Lower lobe of right lung (tissue), 2 donors: Measurements from ENCODE around the gene BAAT. TPM values are rescaled to one million over a fixed set of nuclear protein-coding genes. Genes with fewer than 3 reads are reported as not detected.
"Not testable (repeated sequence)": the region's sequence is repeated elsewhere in the genome, so short reads cannot be mapped to it uniquely, and the experiment has no call there.

Source experiments
- ATAC-seq, 2 donors: fragments of 200-7000 bp; cut with Tn5 transposase; one replicate each; pipeline ENCODE4 v1.9.1; 2020 to 2022; ENCODE audit warnings: mild to moderate bottlenecking in 2 of 2, moderate library complexity in 2 of 2
- DNase-seq: peaks from one replicate; pipeline ENCODE4 v3.0.0-alpha.2; 2020
- H3K27ac ChIP-seq: fragments of 200-600 bp; one replicate; pipeline ENCODE4 v1.8.0; 2022
- H3K27me3 ChIP-seq: fragments of 200-600 bp; one replicate; pipeline ENCODE4 v1.8.0; 2022; ENCODE audit warnings: low read depth
- H3K36me3 ChIP-seq: fragments of 200-600 bp; one replicate; pipeline ENCODE4 v1.8.0; 2022; ENCODE audit warnings: mild to moderate bottlenecking
- H3K4me1 ChIP-seq: fragments of 200-600 bp; one replicate; pipeline ENCODE4 v1.8.0; 2022
- H3K4me3 ChIP-seq: fragments of 200-600 bp; one replicate; pipeline ENCODE4 v1.8.0; 2022; ENCODE audit warnings: mild to moderate bottlenecking
- H3K9me3 ChIP-seq: fragments of 200-600 bp; one replicate; pipeline ENCODE4 v1.8.0; 2022
- CTCF ChIP-seq: fragments of 200-600 bp; IDR thresholded peaks from one replicate; pipeline ENCODE4 v1.8.0; 2022; ENCODE audit warnings: antibody characterized with exemption, mild to moderate bottlenecking
- intact Hi-C: fragments of 100-400 bp; cut with DNase I; formaldehyde crosslinking; loops from one replicate; pipeline ENCODE4 v1.11.0; 2022
- total RNA-seq: library from RNA; stranded (reverse); fragmentation: NEBNext Ultra II Directional; extraction: Animal tissue kit (Norgen Biotek cat#: 25700); gene quantifications from one replicate; pipeline ENCODE4 v1.2.1, GENCODE V29; 2021
- donor health status: DM: no; HTN: yes; CAD: no; lungs with severe emphysema.

Gene BAAT
- total RNA-seq, 1 donor from 2014 or later = not detected

GRCh38 chr9:101332362-101332761 is 52.4 kb downstream of the BAAT start:
- Histone ChIP-seq H3K36me3 (no peaks in the 10 kb centered on the region), H3K27me3 (no peaks in the 10 kb centered on the region), H3K4me1 (no peaks in the 10 kb centered on the region), H3K4me3 (no peak overlapping the region), H3K9me3 (no peaks in the 10 kb centered on the region), H3K27ac (no peak overlapping the region)
- no peak for TF ChIP-seq CTCF
- intact Hi-C loops = no loop called here
- DNase-seq (no peak), ATAC-seq (no peak)

GRCh38 chr9:101327422-101327909 is 57.3 kb downstream of the BAAT start:
- DNase-seq, intact Hi-C loops: not testable (repeated sequence)

GRCh38 chr9:101326501-101326900 is 58.3 kb downstream of the BAAT start:
- DNase-seq = no peak
- Histone ChIP-seq H3K4me1 (no peaks in the 10 kb centered on the region), H3K27me3 (no peaks in the 10 kb centered on the region), H3K27ac (peak overlapping the region; percentile 46), H3K9me3 (no peaks in the 10 kb centered on the region), H3K4me3 (no peak overlapping the region), H3K36me3 (no peaks in the 10 kb centered on the region)
- no peak for TF ChIP-seq CTCF
- intact Hi-C loops = no loop called here
- ATAC-seq = peak in 1 of 2 donors; percentile 55

More at GRCh38 chr9:101327422-101327909, 57.3 kb downstream of the BAAT start:
- not testable (repeated sequence) for H3K27me3 ChIP-seq, H3K4me1 ChIP-seq, H3K4me3 ChIP-seq, H3K27ac ChIP-seq, H3K9me3 ChIP-seq, ATAC-seq, H3K36me3 ChIP-seq

GRCh38 chr9:101326035-101326434 is 58.8 kb downstream of the BAAT start:
- DNase-seq (no peak), ATAC-seq (peak in 1 of 2 donors; percentile 18)
- no peak overlapping the region for H3K4me3 ChIP-seq
- no peaks in the 10 kb centered on the region for H3K9me3 ChIP-seq
- peak overlapping the region; percentile 46 for H3K27ac ChIP-seq
- intact Hi-C loops = no loop called here
- no peak for TF ChIP-seq CTCF
- no peaks in the 10 kb centered on the region for H3K27me3 ChIP-seq
- no peaks in the 10 kb centered on the region for H3K36me3 ChIP-seq
- no peaks in the 10 kb centered on the region for H3K4me1 ChIP-seq

- no peaks in the 10 kb centered on the region for H3K36me3 ChIP-seq
- no peak for TF ChIP-seq CTCF
- DNase-seq = no peak
- H3K4me1 ChIP-seq = no peaks in the 10 kb centered on the region
- intact Hi-C loops = no loop called here
- H3K4me3 ChIP-seq = no peak overlapping the region
- no peaks in the 10 kb centered on the region for H3K9me3 ChIP-seq
- ATAC-seq = peak; percentile 80 to 93
- H3K27ac ChIP-seq = peak overlapping the region; percentile 44
- H3K27me3 ChIP-seq = no peaks in the 10 kb centered on the region
Measured at GRCh38 chr9:101325053-101325452, 59.8 kb downstream of the BAAT start.

GRCh38 chr9:101324245-101324804 is 60.5 kb downstream of the BAAT start:
- intact Hi-C loops = no loop called here
- Histone ChIP-seq H3K27me3 (no peaks in the 10 kb centered on the region), H3K4me3 (no peak overlapping the region), H3K9me3 (no peaks in the 10 kb centered on the region), H3K4me1 (no peaks in the 10 kb centered on the region), H3K36me3 (no peaks in the 10 kb centered on the region), H3K27ac (peak overlapping the region; percentile 44)
- no peak for DNase-seq
- peak in 1 of 2 donors; percentile 6 for ATAC-seq
- no peak for TF ChIP-seq CTCF
